Cardiac fibroblast (primary cell): ENCODE measurements around the gene MBP.
"Not testable (repeated sequence)": the region's sequence is repeated elsewhere in the genome, so short reads cannot be mapped to it uniquely, and the experiment has no call there.

Experiments
- DNase-seq, 2 donors: peaks; one replicate each; pipeline versions ENCODE4 v3.0.0 to v3.0.0-alpha.2; 2010; ENCODE audit warnings: low read depth in 2 of 2
- H3K4me3 ChIP-seq, 2 donors: replicated peaks in 1 of 2; 1 replicate in 1 of 2; 2 replicates in 1 of 2; pipeline ENCODE4 v1.5.1; 2011; ENCODE audit warnings: low read depth in 2 of 2, low read length in 2 of 2, mild to moderate bottlenecking in 2 of 2, moderate library complexity in 1 of 2
- TF ChIP-seq, protein P1 (sequence below): IDR thresholded peaks from one replicate; pipeline ENCODE4 v1.5.1; 2011; ENCODE audit warnings: low read depth, mild to moderate bottlenecking, low read length, inconsistent platforms

The MBP gene

DNA sequence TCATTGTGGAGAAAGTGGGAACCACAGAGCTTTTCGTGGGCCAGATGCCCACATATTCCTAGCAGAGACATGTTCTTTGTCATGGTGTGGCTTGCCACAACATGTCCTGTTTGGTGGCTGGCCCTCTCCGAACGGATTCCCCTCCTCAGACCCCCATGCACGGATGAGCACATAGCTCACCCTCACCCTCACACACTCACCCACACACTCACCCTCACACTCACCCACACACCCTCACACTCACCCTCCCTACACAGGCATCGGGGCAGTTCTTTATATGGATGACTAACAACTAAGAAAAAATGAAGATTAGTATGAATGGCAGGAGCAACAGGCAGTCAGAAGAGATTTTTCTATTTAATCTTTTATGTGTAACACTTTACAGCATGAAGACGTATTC lies 160.3 kb downstream of the MBP start:
- H3K4me3 ChIP-seq = no peak overlapping the region
- TF ChIP-seq, protein P1, sequence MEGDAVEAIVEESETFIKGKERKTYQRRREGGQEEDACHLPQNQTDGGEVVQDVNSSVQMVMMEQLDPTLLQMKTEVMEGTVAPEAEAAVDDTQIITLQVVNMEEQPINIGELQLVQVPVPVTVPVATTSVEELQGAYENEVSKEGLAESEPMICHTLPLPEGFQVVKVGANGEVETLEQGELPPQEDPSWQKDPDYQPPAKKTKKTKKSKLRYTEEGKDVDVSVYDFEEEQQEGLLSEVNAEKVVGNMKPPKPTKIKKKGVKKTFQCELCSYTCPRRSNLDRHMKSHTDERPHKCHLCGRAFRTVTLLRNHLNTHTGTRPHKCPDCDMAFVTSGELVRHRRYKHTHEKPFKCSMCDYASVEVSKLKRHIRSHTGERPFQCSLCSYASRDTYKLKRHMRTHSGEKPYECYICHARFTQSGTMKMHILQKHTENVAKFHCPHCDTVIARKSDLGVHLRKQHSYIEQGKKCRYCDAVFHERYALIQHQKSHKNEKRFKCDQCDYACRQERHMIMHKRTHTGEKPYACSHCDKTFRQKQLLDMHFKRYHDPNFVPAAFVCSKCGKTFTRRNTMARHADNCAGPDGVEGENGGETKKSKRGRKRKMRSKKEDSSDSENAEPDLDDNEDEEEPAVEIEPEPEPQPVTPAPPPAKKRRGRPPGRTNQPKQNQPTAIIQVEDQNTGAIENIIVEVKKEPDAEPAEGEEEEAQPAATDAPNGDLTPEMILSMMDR = no peak
- DNase-seq = no peak

DNA sequence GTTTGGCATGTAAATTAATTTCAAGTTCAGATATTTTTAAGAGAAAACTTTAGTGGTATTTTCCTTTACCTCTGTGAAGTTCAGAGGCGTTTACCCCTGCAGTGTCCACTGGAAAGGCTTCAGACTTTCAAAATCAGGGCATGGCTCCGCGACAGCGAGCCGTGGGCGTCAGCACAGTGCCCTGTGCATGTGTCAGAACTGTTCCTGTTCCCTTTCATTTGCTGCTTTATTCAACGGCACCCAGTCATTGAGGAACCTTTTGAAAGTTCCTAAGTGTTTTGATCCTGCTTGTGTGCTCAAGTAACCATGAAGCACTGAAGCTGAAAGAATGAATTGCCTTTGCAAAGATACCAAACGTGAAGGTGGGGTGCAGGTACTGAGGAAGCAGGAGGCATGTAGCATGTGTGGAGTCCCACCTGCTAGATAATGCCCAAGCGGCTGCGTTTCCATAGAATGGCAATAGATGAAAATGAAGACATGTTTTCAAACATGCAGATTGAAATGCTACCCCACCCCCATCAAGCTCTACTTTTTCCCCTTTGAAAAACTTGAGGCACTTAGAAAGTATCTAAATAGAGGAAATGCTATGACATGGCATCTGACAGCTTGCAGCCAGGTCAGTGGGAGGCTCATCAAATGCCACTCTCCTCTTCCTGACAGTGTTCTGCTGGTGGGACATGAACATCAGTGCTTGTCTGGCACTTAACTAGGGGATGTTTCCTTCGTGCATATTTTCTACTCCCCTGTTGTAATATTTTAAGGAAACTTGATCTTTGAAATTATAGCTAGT lies 161.6 kb downstream of the MBP start:
- DNase-seq = no peak
- TF ChIP-seq, protein P1 = no peak
- no peak overlapping the region for H3K4me3 ChIP-seq

DNA sequence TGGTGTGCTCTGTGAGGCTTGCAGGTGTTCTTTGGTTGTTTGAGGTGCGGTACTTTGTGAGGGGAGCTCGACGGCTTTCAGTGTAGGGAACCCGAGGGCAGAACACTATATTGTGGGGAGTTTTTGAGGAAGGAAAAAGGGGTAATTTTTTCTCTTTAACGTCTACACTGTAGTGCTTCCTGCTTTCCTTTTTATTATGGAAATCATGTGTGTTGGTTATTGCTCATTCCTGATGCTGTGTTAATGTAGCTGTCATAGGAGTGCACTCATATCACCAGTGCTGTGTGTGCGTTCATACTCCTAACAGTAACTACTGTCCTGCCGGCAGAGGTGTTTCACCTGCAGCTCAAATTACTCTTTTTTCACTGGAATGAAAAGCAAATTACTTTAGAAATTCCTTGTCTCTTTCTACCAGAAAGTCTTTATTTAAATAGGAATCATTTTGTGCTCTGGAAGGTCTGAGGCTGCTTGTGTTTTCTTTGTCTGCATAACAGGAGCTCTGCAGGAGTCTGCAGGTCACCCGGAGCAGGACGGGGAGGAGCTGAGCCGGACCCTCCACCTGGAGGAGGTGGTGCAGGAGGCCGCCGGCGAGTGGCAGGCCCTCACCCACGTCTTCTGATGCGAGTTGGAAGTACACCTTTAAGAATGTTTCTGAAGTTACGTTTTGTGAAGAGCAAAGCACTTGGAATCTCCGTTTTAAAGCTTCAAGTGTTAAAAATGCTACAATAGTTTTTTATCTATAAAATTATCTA lies 164.7 kb downstream of the MBP start:
- no peak overlapping the region for H3K4me3 ChIP-seq
- DNase-seq = no peak

GRCh38 chr18:76967299-76967698 lies 165.3 kb downstream of the MBP start:
- not testable (repeated sequence) for DNase-seq, H3K4me3 ChIP-seq

More for the DNA sequence above, 164.7 kb downstream of the MBP start:
- TF ChIP-seq, protein P1 = no peak

GRCh38 chr18:76965555-76966151 lies 166.9 kb downstream of the MBP start:
- H3K4me3 ChIP-seq, DNase-seq: not testable (repeated sequence)

DNA sequence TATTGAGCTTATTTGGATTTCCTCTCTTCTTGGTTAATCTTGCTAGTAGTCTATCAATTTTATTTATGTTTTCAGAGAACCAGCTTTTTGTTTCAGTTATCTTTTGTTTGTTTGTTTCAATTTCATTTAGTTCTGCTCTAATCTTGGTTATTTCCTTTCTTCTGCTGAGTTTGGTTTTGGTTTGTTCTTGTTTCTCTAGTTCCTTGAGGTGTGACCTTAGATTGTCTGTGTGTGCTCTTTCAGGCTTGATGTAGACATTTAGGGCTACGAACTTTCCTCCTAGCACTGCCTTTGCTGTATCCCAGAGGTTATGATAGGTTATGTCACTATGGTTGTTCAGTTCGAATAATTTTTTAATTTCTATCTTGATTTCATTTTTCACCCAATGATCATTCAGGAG lies 168.6 kb downstream of the MBP start:
- no peak overlapping the region for H3K4me3 ChIP-seq
- DNase-seq = no peak
- TF ChIP-seq, protein P1 = no peak

- DNase-seq = no peak
- no peak overlapping the region for H3K4me3 ChIP-seq
- TF ChIP-seq, protein P1 = no peak
Observed at GRCh38 chr18:76962851-76963250, 169.7 kb downstream of the MBP start.
